Retinal pigment epithelial cell (primary cell): ENCODE results near the gene CCNG1.
"Not testable (repeated sequence)": the region's sequence is repeated elsewhere in the genome, so short reads cannot be mapped to it uniquely, and the experiment has no call there.

Experiments
- DNase-seq: peaks from one replicate; pipeline ENCODE4 v3.0.0-alpha.2; 2010; ENCODE audit warnings: low read depth
- H3K4me3 ChIP-seq: 2 replicates; pipeline ENCODE4 v1.5.1; 2011; ENCODE audit warnings: mild to moderate bottlenecking, low read length, control low read depth, moderate library complexity
- CTCF ChIP-seq: conservative IDR thresholded peaks from 2 replicates; pipeline ENCODE4 v1.5.1; 2011; ENCODE audit warnings: low read depth, low read length, control low read depth, inconsistent platforms

The CCNG1 gene, protein sequence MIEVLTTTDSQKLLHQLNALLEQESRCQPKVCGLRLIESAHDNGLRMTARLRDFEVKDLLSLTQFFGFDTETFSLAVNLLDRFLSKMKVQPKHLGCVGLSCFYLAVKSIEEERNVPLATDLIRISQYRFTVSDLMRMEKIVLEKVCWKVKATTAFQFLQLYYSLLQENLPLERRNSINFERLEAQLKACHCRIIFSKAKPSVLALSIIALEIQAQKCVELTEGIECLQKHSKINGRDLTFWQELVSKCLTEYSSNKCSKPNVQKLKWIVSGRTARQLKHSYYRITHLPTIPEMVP

DNA sequence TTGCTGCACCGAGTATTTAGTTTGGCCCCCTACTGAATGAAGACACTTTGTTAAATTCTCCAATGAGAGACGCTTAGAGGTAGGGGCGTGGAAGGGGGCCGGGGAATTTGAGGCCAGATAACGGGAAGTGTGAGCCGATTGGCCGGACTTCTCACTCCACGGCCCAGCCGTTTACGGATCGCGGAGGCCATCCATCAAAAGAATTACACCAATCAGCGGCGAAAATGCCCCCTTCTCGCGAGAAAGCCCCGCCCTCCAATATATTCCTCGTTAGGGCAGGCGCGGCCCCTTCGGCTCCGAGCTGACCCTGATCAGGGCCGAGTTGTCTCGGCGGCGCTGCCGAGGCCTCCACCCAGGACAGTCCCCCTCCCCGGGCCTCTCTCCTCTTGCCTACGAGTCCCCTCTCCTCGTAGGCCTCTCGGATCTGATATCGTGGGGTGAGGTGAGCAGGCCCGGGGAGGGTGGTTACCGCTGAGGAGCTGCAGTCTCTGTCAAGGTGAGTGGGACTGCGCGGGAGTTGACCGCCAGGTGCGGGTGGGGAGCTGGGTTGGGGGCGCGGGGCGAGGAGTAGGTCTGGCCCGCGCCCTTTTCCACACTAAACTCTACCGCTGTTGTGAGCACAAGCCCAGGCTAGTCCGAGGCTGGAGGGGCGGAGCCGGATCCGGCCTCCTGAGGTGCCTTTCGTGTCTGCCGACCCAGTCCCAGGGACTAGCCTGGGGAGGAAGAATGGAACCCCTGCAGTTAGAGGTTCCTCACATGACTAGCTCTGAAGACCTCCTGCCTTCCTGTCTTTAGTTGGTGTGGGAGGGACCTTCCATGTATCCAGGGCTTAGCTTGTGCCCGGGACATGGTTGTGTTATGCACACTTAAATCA is at the start of gene CCNG1:
TSS of gene CCNG1 (plus strand) at position 287 of the 874 bp plus-strand sequence. CDS start 1,662 bp downstream, outside the sequence.
- peak within 1 kb of the TSS; percentile 94 for H3K4me3 ChIP-seq
- no peak for TF ChIP-seq CTCF
- DNase-seq: peak; percentile 86

- H3K4me3 ChIP-seq: no peak overlapping the region
- no peak for DNase-seq
- no peak for TF ChIP-seq CTCF
Observed at GRCh38 chr5:163395792-163396191, 41.6 kb upstream of the CCNG1 start.

DNA sequence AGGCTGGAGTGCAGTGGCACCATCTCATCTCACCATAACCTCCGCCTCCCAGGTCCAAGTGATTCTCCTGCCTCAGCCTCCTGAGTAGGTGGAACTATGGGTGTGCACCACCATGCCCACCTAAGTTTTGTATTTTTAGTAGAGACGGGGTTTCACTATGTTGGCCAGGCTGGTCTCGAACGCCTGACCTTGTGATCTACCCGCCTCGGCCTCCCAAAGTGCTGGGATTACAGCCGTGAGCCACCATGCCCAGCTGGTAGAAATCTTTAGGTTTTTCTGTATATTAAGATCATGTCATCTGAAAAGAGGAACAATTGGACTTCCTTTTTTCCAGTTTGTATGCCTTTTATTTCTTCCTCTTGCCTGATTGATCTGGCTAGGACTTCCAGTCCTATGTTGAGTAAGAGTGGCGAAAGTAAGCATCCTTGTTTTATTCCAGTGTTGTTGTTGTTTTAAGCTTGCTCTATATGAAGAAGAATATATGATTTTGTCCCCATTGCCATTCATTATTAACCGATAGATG is 40.5 kb upstream of the CCNG1 start:
- DNase-seq, H3K4me3 ChIP-seq: not testable (repeated sequence)

DNA sequence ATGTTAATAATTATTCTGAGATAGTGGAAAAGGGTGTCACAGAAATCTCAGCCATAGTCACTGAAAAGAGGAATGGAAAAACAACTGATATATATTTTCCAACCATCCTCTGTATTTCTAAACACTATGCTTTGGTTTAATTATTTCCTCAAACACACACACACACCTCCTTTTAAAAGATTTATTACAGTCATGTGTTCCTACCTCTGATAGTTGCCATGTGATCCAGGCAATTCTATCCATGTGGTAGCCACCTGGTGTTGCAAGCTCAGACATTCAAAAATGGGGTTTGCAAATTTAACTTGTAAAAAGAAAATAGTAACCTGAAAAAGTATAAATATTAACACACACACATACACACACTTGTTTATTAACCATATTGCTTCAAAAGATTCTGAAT is 40.0 kb upstream of the CCNG1 start:
- no peak for DNase-seq
- H3K4me3 ChIP-seq: no peak overlapping the region
- TF ChIP-seq CTCF: no peak

DNA sequence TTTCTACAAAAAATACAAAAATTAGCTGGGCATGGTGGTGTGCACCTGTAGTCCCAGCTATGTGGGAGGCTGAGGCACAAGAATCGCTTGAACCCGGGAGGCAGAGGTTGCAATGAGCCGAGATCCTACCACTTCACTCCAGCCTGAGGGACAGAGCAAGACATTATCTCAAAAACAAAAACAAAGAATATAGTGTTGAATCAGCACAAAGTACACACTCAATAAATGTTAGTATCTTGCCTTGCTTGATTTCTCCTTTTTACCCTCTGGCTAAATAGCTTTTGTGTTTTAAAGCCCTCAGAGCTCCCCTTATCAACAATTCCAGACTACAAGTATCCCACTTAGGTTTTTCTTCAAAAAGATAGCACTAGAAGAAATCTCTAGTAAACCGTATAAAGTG is 37.5 kb upstream of the CCNG1 start:
- no peak for TF ChIP-seq CTCF
- DNase-seq: no peak
- no peak overlapping the region for H3K4me3 ChIP-seq

GRCh38 chr5:163401271-163401670 is 36.1 kb upstream of the CCNG1 start:
- no peak overlapping the region for H3K4me3 ChIP-seq
- no peak for TF ChIP-seq CTCF
- DNase-seq: no peak

DNA sequence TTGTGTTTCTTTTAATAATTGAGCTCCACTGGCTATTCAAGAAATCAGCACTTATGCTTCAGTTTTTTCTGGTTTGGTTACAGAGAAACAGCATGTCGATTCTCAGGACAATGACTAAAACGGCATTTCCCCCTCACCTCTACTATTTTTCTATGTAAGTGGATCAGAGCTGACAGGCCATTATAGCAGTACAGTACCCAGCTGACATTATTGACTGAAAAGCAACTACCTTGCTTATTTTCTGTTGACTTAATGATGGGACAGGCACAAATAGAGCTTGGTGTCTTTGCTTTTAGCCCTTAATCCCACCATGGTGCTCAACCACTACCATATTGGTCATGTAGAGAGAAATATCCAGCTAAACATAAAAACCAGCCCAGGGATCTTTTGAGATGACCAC is 35.4 kb upstream of the CCNG1 start:
- TF ChIP-seq CTCF: no peak
- H3K4me3 ChIP-seq: no peak overlapping the region
- DNase-seq: no peak
